ENCODE results near the gene F11R.

- TF ChIP-seq CTCF (conservative IDR thresholded peaks at IDR 0.05; ENCODE audit: low read depth, low read length), result no peak
- TF ChIP-seq EZH2 (IDR thresholded peaks at IDR 0.05; ENCODE audit: low read length, unreplicated experiment), result no peak
Measured at GRCh38 chr1:161061419-161061818, 40.5 kb upstream of the F11R start.
